PFSK-1 (cell line): ENCODE data around the gene LRRC74B.

Experiments
- FOXP2 ChIP-seq: optimal IDR thresholded peaks from 2 replicates; pipeline ENCODE3; 2011; ENCODE audit warnings: borderline replicate concordance, control low read depth, inconsistent platforms; ENCODE audit not compliant: insufficient read depth; ENCODE audit errors: extremely low read length, extremely low read depth
- POLR2AphosphoS5 ChIP-seq: IDR thresholded peaks from 2 replicates; pipeline ENCODE4 v1.6.1; 2012; ENCODE audit warnings: low read depth, mild to moderate bottlenecking, control low read depth, low read length, moderate library complexity
- SIN3A ChIP-seq: IDR thresholded peaks from 2 replicates; pipeline ENCODE4 v1.6.1; 2012; ENCODE audit warnings: mild to moderate bottlenecking, low read length, moderate library complexity, borderline replicate concordance; ENCODE audit not compliant: insufficient read depth
- TAF1 ChIP-seq: IDR thresholded peaks from 2 replicates; pipeline ENCODE4 v1.6.1; 2012; ENCODE audit warnings: low read length, control low read depth, borderline replicate concordance; ENCODE audit not compliant: insufficient read depth
- TF ChIP-seq, protein P1 (sequence below), 2 experiments: IDR thresholded peaks; 2 replicates each; pipeline versions ENCODE4 v1.6.1 to v1.8.0; 2011 to 2012; ENCODE audit warnings: low read depth in 2 of 2, low read length in 2 of 2, control low read depth in 1 of 2, inconsistent platforms in 1 of 2, mild to moderate bottlenecking in 1 of 2, moderate library complexity in 1 of 2; ENCODE audit not compliant: insufficient read depth in 1 of 2

Gene LRRC74B

GRCh38 chr22:21087119-21087518 is 41.4 kb downstream of the LRRC74B start:
- no peak for TF ChIP-seq POLR2AphosphoS5
- TF ChIP-seq, protein P1, sequence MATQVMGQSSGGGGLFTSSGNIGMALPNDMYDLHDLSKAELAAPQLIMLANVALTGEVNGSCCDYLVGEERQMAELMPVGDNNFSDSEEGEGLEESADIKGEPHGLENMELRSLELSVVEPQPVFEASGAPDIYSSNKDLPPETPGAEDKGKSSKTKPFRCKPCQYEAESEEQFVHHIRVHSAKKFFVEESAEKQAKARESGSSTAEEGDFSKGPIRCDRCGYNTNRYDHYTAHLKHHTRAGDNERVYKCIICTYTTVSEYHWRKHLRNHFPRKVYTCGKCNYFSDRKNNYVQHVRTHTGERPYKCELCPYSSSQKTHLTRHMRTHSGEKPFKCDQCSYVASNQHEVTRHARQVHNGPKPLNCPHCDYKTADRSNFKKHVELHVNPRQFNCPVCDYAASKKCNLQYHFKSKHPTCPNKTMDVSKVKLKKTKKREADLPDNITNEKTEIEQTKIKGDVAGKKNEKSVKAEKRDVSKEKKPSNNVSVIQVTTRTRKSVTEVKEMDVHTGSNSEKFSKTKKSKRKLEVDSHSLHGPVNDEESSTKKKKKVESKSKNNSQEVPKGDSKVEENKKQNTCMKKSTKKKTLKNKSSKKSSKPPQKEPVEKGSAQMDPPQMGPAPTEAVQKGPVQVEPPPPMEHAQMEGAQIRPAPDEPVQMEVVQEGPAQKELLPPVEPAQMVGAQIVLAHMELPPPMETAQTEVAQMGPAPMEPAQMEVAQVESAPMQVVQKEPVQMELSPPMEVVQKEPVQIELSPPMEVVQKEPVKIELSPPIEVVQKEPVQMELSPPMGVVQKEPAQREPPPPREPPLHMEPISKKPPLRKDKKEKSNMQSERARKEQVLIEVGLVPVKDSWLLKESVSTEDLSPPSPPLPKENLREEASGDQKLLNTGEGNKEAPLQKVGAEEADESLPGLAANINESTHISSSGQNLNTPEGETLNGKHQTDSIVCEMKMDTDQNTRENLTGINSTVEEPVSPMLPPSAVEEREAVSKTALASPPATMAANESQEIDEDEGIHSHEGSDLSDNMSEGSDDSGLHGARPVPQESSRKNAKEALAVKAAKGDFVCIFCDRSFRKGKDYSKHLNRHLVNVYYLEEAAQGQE (IDR thresholded peaks at IDR 0.05; ENCODE audit: insufficient read depth in 1 of 2, low read depth in 2 of 2, low read length in 2 of 2) = no peak
- no peak for TF ChIP-seq FOXP2
- no peak for TF ChIP-seq TAF1
- no peak for TF ChIP-seq SIN3A

DNA sequence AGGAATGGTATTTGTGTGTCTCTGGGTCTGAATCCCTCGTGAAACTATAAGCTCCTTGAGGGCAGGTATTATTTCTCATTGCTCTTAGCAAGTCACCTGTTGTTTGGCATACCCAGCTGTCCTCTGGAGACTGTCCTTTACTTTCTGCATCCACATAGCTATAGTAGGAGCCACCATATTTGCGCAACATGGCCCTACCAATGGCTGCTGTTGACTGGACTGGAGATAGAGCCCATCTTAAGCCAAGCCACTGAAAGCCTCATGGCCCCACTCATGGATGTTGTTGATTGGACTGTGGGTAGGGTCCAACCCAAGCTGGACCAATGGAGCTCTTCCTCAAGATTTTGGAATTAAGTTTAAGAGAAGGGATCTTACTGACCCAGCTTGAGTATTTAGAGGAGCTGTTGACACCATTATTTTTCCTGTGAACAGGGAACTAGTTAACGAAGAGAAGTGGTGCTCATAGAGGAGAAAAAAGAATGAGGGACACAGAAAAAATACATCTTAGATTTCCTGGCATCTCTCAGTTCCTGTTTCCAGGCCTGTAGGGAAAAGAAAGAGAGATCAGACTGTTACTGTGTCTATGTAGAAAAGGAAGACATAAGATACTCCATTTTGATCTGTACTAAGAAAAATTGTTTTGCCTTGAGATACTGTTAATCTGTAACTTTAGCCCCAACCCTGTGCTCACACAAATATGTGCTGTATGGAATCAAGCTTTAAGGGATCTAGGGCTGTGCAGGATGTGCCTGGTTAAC is 47.2 kb downstream of the LRRC74B start:
- TF ChIP-seq FOXP2 = no peak
- no peak for TF ChIP-seq POLR2AphosphoS5
- TF ChIP-seq SIN3A = no peak
- TF ChIP-seq TAF1 = no peak
- TF ChIP-seq, protein P1 (IDR thresholded peaks at IDR 0.05; ENCODE audit: insufficient read depth in 1 of 2, low read depth in 2 of 2, low read length in 2 of 2) = no peak

DNA sequence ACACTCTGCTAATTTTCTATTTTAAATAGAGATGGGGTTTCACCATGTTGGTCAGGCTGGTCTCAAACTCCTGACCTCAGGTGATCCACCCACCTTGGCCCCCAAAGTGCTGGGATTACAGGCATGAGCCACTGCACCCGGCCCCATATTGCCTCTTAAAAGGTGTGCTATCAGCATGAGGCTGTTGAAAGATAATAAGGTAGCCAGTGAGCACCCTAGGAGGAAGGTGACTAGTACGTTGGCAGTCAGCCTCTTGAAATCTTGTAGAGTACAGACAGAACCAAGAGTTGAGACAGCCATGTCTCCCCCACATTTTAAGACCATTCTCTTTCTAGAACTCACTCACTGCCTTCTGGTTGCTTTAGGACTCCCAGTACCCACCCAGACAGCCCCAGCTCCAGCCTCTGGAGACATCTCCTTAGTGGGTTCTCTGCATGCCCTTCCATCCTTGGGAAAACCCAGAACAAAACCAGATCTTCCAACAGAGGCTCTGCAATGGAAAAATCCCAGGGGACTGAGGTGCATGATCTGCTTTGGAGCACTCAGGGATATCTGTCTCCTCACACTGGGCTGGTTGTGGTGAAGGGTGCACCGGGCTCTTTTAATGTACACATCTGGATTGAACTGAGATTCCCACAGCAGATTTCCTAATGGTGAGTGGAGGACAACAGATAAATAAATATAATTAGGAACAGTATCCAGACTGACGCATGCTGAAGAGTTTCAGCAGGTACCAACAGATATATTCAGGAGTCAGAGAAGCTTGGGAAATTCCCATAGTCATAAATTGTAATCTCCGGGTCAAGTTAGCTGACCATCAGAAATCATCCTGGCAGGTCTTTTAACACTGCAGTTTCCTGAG is 49.4 kb downstream of the LRRC74B start:
- TF ChIP-seq, protein P1 (IDR thresholded peaks at IDR 0.05; ENCODE audit: insufficient read depth in 1 of 2, low read depth in 2 of 2, low read length in 2 of 2) = no peak
- TF ChIP-seq TAF1 = no peak
- TF ChIP-seq FOXP2 = no peak
- no peak for TF ChIP-seq SIN3A
- TF ChIP-seq POLR2AphosphoS5 = no peak

- no peak for TF ChIP-seq POLR2AphosphoS5
- no peak for TF ChIP-seq FOXP2
Observed at GRCh38 chr22:21095773-21096107, 50.0 kb downstream of the LRRC74B start.

DNA sequence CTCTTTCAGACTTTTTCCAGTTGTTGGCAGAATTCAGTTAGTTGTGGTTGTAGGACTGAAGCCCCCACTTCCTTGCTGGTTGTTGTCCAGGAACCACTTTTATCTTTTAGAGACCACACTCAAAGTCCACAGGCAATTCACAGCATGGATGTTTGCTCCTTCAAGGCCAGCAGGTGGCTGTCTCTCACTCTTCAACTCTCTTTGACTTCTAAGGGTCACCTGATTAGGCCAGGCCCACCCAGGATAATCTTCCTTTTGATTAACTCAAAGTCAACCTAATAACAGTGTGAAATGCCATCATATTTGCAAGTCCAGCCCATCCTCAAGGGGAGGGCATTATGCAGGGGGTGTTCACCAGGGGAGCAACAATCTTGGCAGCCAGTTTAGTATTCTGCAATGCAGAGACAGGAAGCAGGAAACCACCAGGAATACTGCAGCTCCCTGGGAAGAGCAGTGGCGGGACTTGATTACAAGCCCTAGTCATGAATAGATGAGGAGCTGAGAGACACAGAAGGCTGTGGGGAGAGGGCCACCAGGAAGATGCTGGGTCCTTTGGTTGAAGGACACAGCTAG is 52.4 kb downstream of the LRRC74B start:
- TF ChIP-seq, protein P1 (IDR thresholded peaks at IDR 0.05; ENCODE audit: insufficient read depth in 1 of 2, low read depth in 2 of 2, low read length in 2 of 2) = no peak
- TF ChIP-seq POLR2AphosphoS5 = no peak
- TF ChIP-seq TAF1 = no peak
- no peak for TF ChIP-seq FOXP2
- no peak for TF ChIP-seq SIN3A
